Lung (tissue), 12 donors: ENCODE data around the gene ADARB1. TPM values are rescaled to one million over a fixed set of nuclear protein-coding genes. Genes with fewer than 3 reads are reported as not detected.

Experiments
- ATAC-seq: fragments of 200-7000 bp; cut with Tn5 transposase; one replicate; pipeline ENCODE4 v1.9.1; 2020; ENCODE audit warnings: moderate number of reproducible peaks; ENCODE audit not compliant: insufficient read depth, low FRiP score
- DNase-seq, 3 donors: peaks; one replicate each; pipeline ENCODE4 v3.0.0-alpha.2; 2013 to 2017
- H3K27ac ChIP-seq, 2 donors: one replicate each; pipeline ENCODE4 v1.5.1; 2013; ENCODE audit warnings: mild to moderate bottlenecking in 2 of 2, moderate library complexity in 2 of 2, control low read depth in 1 of 2, inconsistent platforms in 1 of 2, low read depth in 1 of 2, low read length in 1 of 2
- H3K27me3 ChIP-seq, 3 donors: one replicate each; pipeline ENCODE4 v1.5.1; 2013; ENCODE audit warnings: low read length in 2 of 3; ENCODE audit not compliant: control insufficient read depth in 3 of 3, insufficient read depth in 3 of 3
- H3K36me3 ChIP-seq, 4 donors: one replicate each; pipeline ENCODE4 v1.5.1; 2013; ENCODE audit warnings: low read length in 4 of 4, mild to moderate bottlenecking in 1 of 4, moderate library complexity in 1 of 4; ENCODE audit not compliant: control insufficient read depth in 4 of 4, insufficient read depth in 4 of 4
- H3K4me1 ChIP-seq, 5 donors: one replicate each; pipeline ENCODE4 v1.5.1; 2013; ENCODE audit warnings: low read length in 5 of 5, mild to moderate bottlenecking in 2 of 5, moderate library complexity in 1 of 5; ENCODE audit not compliant: control insufficient read depth in 5 of 5, insufficient read depth in 5 of 5
- H3K4me3 ChIP-seq: one replicate; pipeline ENCODE4 v1.5.1; 2013; ENCODE audit warnings: mild to moderate bottlenecking, control low read depth, moderate library complexity
- H3K9ac ChIP-seq, 2 donors: one replicate each; pipeline ENCODE4 v1.5.1; 2013; ENCODE audit warnings: low read length in 2 of 2, control low read depth in 1 of 2; ENCODE audit not compliant: insufficient read depth in 1 of 2
- H3K9me3 ChIP-seq, 4 donors: one replicate each; pipeline ENCODE4 v1.5.1; 2013; ENCODE audit warnings: low read length in 3 of 4, mild to moderate bottlenecking in 1 of 4, moderate library complexity in 1 of 4; ENCODE audit not compliant: control insufficient read depth in 4 of 4, insufficient read depth in 3 of 4
- WGBS, 2 donors: extraction: QIAGEN DNeasy Blood & Tissue Kit; methylation state at CpG; one replicate each; pipeline ENCODE4 v1.1.7; 2013; 5-methylcytosine and 5-hydroxymethylcytosine counted together
- polyA plus RNA-seq, 2 donors: library from polyadenylated mRNA; stranded (reverse); fragments of 200-250 nt; gene quantifications; one replicate each; pipeline ENCODE4 v1.2.1, GENCODE V29; 2013
- total RNA-seq, 2 donors: library from RNA; depleted of rRNA in 1 of 2; stranded (reverse); fragments of >200 nt in 1 of 2; gene quantifications; one replicate each; pipeline ENCODE4 v1.2.1, GENCODE V29; 2014 to 2021
- TF ChIP-seq, protein P1 (sequence below): IDR thresholded peaks from 2 replicates; pipeline ENCODE4 v1.5.1; 2012; ENCODE audit warnings: mild to moderate bottlenecking; ENCODE audit errors: control extremely low read depth, extremely low read depth
- donor health status: control.
- donor health status: control.
- donor health status: Bipolar disorder and iron deficiency.
- donor health status: healthy.
- donor health status: DM: yes; HTN: yes; CAD: no.

ADARB1 gene
- total and polyA plus RNA-seq, 4 donors: 13.4 to 47.7 (median 32.6) TPM

DNA sequence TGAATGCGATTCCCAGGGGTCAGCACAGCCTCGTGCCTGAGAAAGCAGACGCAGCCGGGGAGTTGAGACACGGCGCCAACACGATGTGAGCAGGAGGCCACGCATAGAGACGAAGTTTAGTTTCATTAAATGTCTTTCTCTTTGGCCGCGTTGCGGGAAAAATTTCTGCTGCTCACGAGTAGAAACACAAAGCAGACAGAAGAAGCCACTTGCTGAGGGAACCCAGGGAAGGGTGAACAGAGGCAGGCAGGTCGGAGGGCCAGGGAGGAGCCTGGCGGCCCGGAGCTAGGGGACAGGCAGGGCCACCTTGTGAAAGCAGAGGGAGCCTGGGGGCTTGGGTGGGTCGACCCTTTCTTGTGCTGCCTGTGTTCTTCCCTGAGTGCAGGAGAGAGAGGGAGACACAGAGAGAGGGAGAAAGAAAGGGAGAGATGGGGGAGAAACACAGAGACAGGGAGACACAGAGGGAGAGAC is 180.1 kb downstream of the ADARB1 start:
- Histone ChIP-seq H3K4me3 (no peak overlapping the region), H3K9ac (no peak overlapping the region), H3K36me3 (no peaks in the 10 kb centered on the region), H3K27me3 (peaks cover 0 to 5% (median 0%) of the 10 kb centered on the region in 3 donors), H3K9me3 (no peaks in the 10 kb centered on the region), H3K27ac (no peak overlapping the region), H3K4me1 (peaks cover 0 to 12% (median 0%) of the 10 kb centered on the region in 5 donors)
- 80 to 89% methylated on average over 17 of the region's 17 CpGs for WGBS, 2 donors
- ATAC-seq (no peak), DNase-seq (no peak)
- TF ChIP-seq, protein P1, sequence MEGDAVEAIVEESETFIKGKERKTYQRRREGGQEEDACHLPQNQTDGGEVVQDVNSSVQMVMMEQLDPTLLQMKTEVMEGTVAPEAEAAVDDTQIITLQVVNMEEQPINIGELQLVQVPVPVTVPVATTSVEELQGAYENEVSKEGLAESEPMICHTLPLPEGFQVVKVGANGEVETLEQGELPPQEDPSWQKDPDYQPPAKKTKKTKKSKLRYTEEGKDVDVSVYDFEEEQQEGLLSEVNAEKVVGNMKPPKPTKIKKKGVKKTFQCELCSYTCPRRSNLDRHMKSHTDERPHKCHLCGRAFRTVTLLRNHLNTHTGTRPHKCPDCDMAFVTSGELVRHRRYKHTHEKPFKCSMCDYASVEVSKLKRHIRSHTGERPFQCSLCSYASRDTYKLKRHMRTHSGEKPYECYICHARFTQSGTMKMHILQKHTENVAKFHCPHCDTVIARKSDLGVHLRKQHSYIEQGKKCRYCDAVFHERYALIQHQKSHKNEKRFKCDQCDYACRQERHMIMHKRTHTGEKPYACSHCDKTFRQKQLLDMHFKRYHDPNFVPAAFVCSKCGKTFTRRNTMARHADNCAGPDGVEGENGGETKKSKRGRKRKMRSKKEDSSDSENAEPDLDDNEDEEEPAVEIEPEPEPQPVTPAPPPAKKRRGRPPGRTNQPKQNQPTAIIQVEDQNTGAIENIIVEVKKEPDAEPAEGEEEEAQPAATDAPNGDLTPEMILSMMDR: no peak

DNA sequence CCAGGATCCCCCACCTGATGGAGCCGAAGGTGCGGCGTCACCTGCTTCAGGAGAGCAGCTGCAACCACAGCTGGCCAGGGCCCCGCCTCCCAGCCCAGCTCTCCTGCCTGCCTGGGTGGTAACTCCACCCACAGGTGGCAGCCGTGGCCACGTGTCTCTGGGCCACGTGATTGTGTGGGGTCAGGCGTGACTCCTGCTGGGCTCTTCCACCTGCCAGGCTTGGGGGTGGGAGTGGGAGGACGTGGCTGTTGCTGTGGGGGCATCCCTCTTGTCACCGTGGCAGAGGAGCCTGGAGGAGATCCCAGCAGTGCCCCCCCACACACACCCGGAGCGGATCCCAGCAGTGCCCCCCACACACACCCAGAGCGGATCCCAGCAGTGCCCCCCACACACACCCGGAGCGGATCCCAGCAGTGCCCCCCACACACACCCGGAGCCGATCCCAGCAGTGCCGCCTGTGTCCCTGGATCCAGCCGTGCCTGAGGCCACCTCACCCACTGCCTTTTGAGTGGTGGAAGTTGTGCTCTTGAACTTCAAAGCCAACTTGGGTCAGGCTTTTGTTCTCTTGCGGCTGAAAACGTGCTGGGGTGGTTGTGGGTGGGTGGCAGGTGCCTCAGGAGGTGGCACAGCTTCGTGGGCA is 181.1 kb downstream of the ADARB1 start:
- Histone ChIP-seq H3K36me3 (no peaks in the 10 kb centered on the region), H3K4me1 (peaks cover 0 to 12% (median 0%) of the 10 kb centered on the region in 5 donors), H3K27ac (no peak overlapping the region), H3K27me3 (peaks cover 0 to 5% (median 0%) of the 10 kb centered on the region in 3 donors), H3K9me3 (no peaks in the 10 kb centered on the region), H3K4me3 (no peak overlapping the region), H3K9ac (no peak overlapping the region)
- ATAC-seq: no peak
- 74 to 87% methylated on average over 22 of the region's 22 CpGs for WGBS, 2 donors
- TF ChIP-seq, protein P1: no peak
- no peak for DNase-seq

DNA sequence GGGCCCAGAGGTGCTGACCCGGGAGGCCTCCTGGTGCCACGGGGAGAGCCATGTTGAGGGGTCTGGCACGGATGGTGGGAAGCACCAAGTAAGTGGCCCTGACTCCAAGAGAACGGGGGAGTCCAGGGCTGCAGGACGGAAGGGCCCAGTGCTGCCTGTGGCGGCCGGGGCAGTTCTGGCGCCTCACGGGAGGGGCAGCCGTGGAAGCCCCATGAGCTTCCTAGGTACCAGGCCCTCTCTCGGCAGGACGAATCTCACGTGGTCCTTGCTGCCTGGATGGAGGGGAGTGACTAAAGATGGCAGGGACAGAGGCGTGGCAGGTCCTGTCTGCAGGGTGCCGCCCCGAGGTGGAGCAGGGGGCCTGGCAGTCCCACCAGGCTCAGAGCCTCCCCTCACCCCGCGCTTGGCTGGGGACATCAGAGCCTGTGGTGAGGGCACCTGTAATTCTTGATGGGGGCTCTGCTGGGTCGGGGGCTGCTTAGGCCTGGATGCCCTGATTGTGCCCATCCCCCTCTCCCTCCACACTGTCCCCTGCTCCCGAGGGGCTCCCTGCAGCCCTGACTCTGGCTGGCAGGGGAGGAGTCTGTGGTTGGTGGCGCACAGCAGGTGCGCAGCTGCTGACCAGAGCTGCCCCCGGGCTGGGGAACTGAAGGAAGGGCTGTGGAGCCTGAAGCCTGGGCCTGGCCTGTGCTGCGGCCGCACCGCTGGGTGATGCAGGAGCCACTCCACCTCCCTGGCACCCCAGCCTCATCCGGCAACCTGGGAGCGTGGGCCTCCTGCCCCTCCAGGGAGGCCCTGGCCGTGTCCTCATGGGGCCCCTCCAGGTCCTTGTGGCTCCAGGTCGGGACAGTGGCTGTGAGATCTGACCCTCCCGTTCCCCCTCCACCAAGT is 181.9 kb downstream of the ADARB1 start:
- TF ChIP-seq, protein P1: no peak
- ATAC-seq: no peak
- Histone ChIP-seq H3K27ac (no peak overlapping the region), H3K27me3 (peaks cover 0 to 5% (median 0%) of the 10 kb centered on the region in 3 donors), H3K4me3 (no peak overlapping the region), H3K9me3 (no peaks in the 10 kb centered on the region), H3K36me3 (no peaks in the 10 kb centered on the region), H3K9ac (no peak overlapping the region), H3K4me1 (peaks cover 0 to 12% (median 0%) of the 10 kb centered on the region in 5 donors)
- 70 to 82% methylated on average over 30 to 31 of the region's 31 CpGs for WGBS, 2 donors
- no peak for DNase-seq
